SH-SY5Y (cell line): Measurements from ENCODE around the gene TFB2M.

Source experiments
- GATA2 ChIP-seq: IDR thresholded peaks from 2 replicates; pipeline ENCODE4 v1.6.1; 2011; ENCODE audit warnings: mild to moderate bottlenecking, low read depth, low read length
- GATA3 ChIP-seq: IDR thresholded peaks from 2 replicates; pipeline ENCODE4 v1.6.1; 2011; ENCODE audit warnings: low read depth, mild to moderate bottlenecking, low read length, moderate library complexity

- TF ChIP-seq GATA3 (no peak), GATA2 (no peak)
Observed at GRCh38 chr1:246587032-246587431, 21.0 kb upstream of the TFB2M start.
